ENCODE measurements around the gene LSM14A.

LSM14A gene

GRCh38 chr19:34217952-34218817, 45.9 kb downstream of the LSM14A start:
- peak; percentile 87 for DNase-seq
- in situ Hi-C loops (cut with HindIII; ENCODE audit: low pct_ligation_motif_present, low pct_unique_long_range_greater_than_20kb, low sequenced_read_pairs), result no loop called here

GRCh38 chr19:34218818-34219164, 46.5 kb downstream of the LSM14A start:
- in situ Hi-C loops (cut with HindIII; ENCODE audit: low pct_ligation_motif_present, low pct_unique_long_range_greater_than_20kb, low sequenced_read_pairs), result no loop called here
- DNase-seq, result no peak

- DNase-seq, result peak; percentile 69
- in situ Hi-C loops (cut with HindIII; ENCODE audit: low pct_ligation_motif_present, low pct_unique_long_range_greater_than_20kb, low sequenced_read_pairs), result no loop called here
Measured at GRCh38 chr19:34220472-34221063, 48.3 kb downstream of the LSM14A start.

GRCh38 chr19:34222386-34222785, 50.1 kb downstream of the LSM14A start:
- in situ Hi-C loops (cut with HindIII; ENCODE audit: low pct_ligation_motif_present, low pct_unique_long_range_greater_than_20kb, low sequenced_read_pairs), result no loop called here
- DNase-seq, result no peak

GRCh38 chr19:34224996-34225658, 52.8 kb downstream of the LSM14A start:
- in situ Hi-C loops (cut with HindIII; ENCODE audit: low pct_ligation_motif_present, low pct_unique_long_range_greater_than_20kb, low sequenced_read_pairs), result no loop called here
- no peak for DNase-seq

- no peak for DNase-seq
- in situ Hi-C loops (cut with HindIII; ENCODE audit: low pct_ligation_motif_present, low pct_unique_long_range_greater_than_20kb, low sequenced_read_pairs), result no loop called here
Measured at GRCh38 chr19:34225659-34226015, 53.3 kb downstream of the LSM14A start.

- in situ Hi-C loops (cut with HindIII; ENCODE audit: low pct_ligation_motif_present, low pct_unique_long_range_greater_than_20kb, low sequenced_read_pairs), result no loop called here
- no peak for DNase-seq
Measured at GRCh38 chr19:34226036-34226435, 53.7 kb downstream of the LSM14A start.

- in situ Hi-C loops (cut with HindIII; ENCODE audit: low pct_ligation_motif_present, low pct_unique_long_range_greater_than_20kb, low sequenced_read_pairs), result no loop called here
- DNase-seq, result no peak
Measured at GRCh38 chr19:34228347-34228746, 56.0 kb downstream of the LSM14A start.

GRCh38 chr19:34228762-34229161, 56.5 kb downstream of the LSM14A start:
- in situ Hi-C loops (cut with HindIII; ENCODE audit: low pct_ligation_motif_present, low pct_unique_long_range_greater_than_20kb, low sequenced_read_pairs), result no loop called here
- DNase-seq, result no peak

- in situ Hi-C loops (cut with HindIII; ENCODE audit: low pct_ligation_motif_present, low pct_unique_long_range_greater_than_20kb, low sequenced_read_pairs), result no loop called here
- DNase-seq, result no peak
Measured at GRCh38 chr19:34229721-34230120, 57.4 kb downstream of the LSM14A start.

GRCh38 chr19:34230820-34231219, 58.5 kb downstream of the LSM14A start:
- no peak for DNase-seq
- in situ Hi-C loops (cut with HindIII; ENCODE audit: low pct_ligation_motif_present, low pct_unique_long_range_greater_than_20kb, low sequenced_read_pairs), result no loop called here

GRCh38 chr19:34231439-34231838, 59.1 kb downstream of the LSM14A start:
- no peak for DNase-seq
- in situ Hi-C loops (cut with HindIII; ENCODE audit: low pct_ligation_motif_present, low pct_unique_long_range_greater_than_20kb, low sequenced_read_pairs), result no loop called here

GRCh38 chr19:34232566-34233481, 60.5 kb downstream of the LSM14A start:
- in situ Hi-C loops (cut with HindIII; ENCODE audit: low pct_ligation_motif_present, low pct_unique_long_range_greater_than_20kb, low sequenced_read_pairs), result no loop called here
- peak; percentile 70 for DNase-seq

GRCh38 chr19:34235425-34235940, 63.2 kb downstream of the LSM14A start:
- no peak for DNase-seq
- in situ Hi-C loops (cut with HindIII; ENCODE audit: low pct_ligation_motif_present, low pct_unique_long_range_greater_than_20kb, low sequenced_read_pairs), result no loop called here

- no peak for DNase-seq
Measured at GRCh38 chr19:34236035-34236987, 64.0 kb downstream of the LSM14A start.

GRCh38 chr19:34237283-34237682, 65.0 kb downstream of the LSM14A start:
- in situ Hi-C loops (cut with HindIII; ENCODE audit: low pct_ligation_motif_present, low pct_unique_long_range_greater_than_20kb, low sequenced_read_pairs), result no loop called here
- no peak for DNase-seq

More at GRCh38 chr19:34236035-34236987, 64.0 kb downstream of the LSM14A start:
- in situ Hi-C loops (cut with HindIII; ENCODE audit: low pct_ligation_motif_present, low pct_unique_long_range_greater_than_20kb, low sequenced_read_pairs), result no loop called here

- in situ Hi-C loops (cut with HindIII; ENCODE audit: low pct_ligation_motif_present, low pct_unique_long_range_greater_than_20kb, low sequenced_read_pairs), result no loop called here
- DNase-seq, result no peak
Measured at GRCh38 chr19:34237939-34238338, 65.6 kb downstream of the LSM14A start.
